GM12878 (cell line): ENCODE results near the gene ABCC1. TPM values are rescaled to one million over a fixed set of nuclear protein-coding genes. Genes with fewer than 3 reads are reported as not detected.

Experiments used
- ATAC-seq: fragments of 200-7000 bp; cut with Tn5 transposase; 3 replicates; pipeline ENCODE4 v1.9.1; 2020; ENCODE audit warnings: mild to moderate bottlenecking, moderate library complexity
- BruUV-seq: library from RNA; stranded (reverse); fragments of 400-500 nt; replicated peaks from 2 replicates; lab custom pipeline; 2021; lab: Mats Ljungman, UMichigan
- CTCF ChIA-PET: fragments of 300-600 bp; sonication (Branson Sonifier 250); formaldehyde crosslinking; extraction: SDS; loops from one replicate; lab custom pipeline; 2021; ENCODE audit warnings: inconsistent platforms; lab: Yijun Ruan, JAX
- POLR2A ChIA-PET: fragments of 350-600 bp; formaldehyde crosslinking; extraction: SDS; loops from one replicate; lab custom pipeline; 2021; ENCODE audit warnings: inconsistent platforms; lab: Charles Lee
- RAD21 ChIA-PET: fragments of 300-600 bp; sonication (Branson Sonifier 250); formaldehyde crosslinking; loops from one replicate; lab custom pipeline; 2023; ENCODE audit warnings: antibody characterized with exemption; ENCODE audit not compliant: unreplicated experiment; lab: Charles Lee
- SMC1A ChIA-PET: fragments of 300-600 bp; sonication (Branson Sonifier 250); formaldehyde crosslinking; loops from one replicate; lab custom pipeline; 2023; ENCODE audit not compliant: unreplicated experiment, uncharacterized antibody; lab: Charles Lee
- DNase-seq: peaks from one replicate; pipeline ENCODE4 v3.0.0-alpha.2; 2011; ENCODE audit warnings: low read depth, low spot score
- FAIRE-seq: peaks from 3 replicates; lab custom pipeline; 2011; peaks lifted over from hg19 to GRCh38; lab: Jason Lieb, UNC
- H2AFZ ChIP-seq: 2 replicates; pipeline ENCODE4 v1.6.0; 2011; ENCODE audit warnings: low read depth, low read length, control low read depth; ENCODE audit not compliant: control insufficient read depth
- H3K27ac ChIP-seq: 2 replicates; pipeline ENCODE4 v1.5.1; 2011; ENCODE audit warnings: control low read depth; ENCODE audit not compliant: control insufficient read depth, insufficient read depth
- H3K27me3 ChIP-seq, 2 experiments: replicated peaks in 1 of 2; 2 replicates each; pipeline versions ENCODE4 v1.6.0 to v1.6.1; 2011; ENCODE audit warnings: low read length in 1 of 2; ENCODE audit not compliant: control insufficient read depth in 2 of 2, insufficient read depth in 2 of 2
- H3K36me3 ChIP-seq, 2 experiments: 2 replicates each; pipeline ENCODE4 v1.5.1; 2011; ENCODE audit warnings: low read length in 1 of 2; ENCODE audit not compliant: control insufficient read depth in 2 of 2, insufficient read depth in 2 of 2
- H3K4me1 ChIP-seq: 2 replicates; pipeline ENCODE4 v1.6.1; 2011; ENCODE audit warnings: mild to moderate bottlenecking, low read length, moderate library complexity, mixed read lengths; ENCODE audit not compliant: control insufficient read depth, insufficient read depth
- H3K4me2 ChIP-seq: 2 replicates; pipeline ENCODE4 v1.6.0; 2011; ENCODE audit warnings: control low read depth; ENCODE audit not compliant: control insufficient read depth, insufficient read depth
- H3K4me3 ChIP-seq: fragments of 200-600 bp; sonication (generic); 2 replicates; pipeline ENCODE4 v1.5.1; 2016
- H3K79me2 ChIP-seq: 2 replicates; pipeline ENCODE4 v1.6.0; 2011; ENCODE audit warnings: low read length; ENCODE audit not compliant: control insufficient read depth, insufficient read depth
- H3K9ac ChIP-seq: 2 replicates; pipeline ENCODE4 v1.8.0; 2011; ENCODE audit warnings: low read length, control low read depth, mixed read lengths; ENCODE audit not compliant: control insufficient read depth, insufficient read depth
- H3K9me3 ChIP-seq: replicated peaks from 3 replicates; pipeline ENCODE4 v1.5.1; 2011; ENCODE audit warnings: mild to moderate bottlenecking, low read length; ENCODE audit not compliant: control insufficient read depth, insufficient read depth
- H4K20me1 ChIP-seq: 2 replicates; pipeline ENCODE4 v1.6.0; 2011; ENCODE audit not compliant: control insufficient read depth, insufficient read depth
- CUX1 ChIP-seq: IDR thresholded peaks from 2 replicates; pipeline ENCODE4 v1.6.1; 2012; ENCODE audit warnings: improper control_type of control experiment, low read depth, low read length; ENCODE audit not compliant: insufficient replicate concordance
- GATAD2B ChIP-seq: fragments of 450-650 bp; conservative IDR thresholded peaks from 2 replicates; pipeline ENCODE4 v1.6.1; 2017; ENCODE audit warnings: low read depth, mild to moderate bottlenecking, moderate library complexity
- WGBS: methylation state at CpG from one replicate; pipeline ENCODE4 v1.1.6; 2016; ENCODE audit warnings: low lambda C conversion rate; ENCODE audit not compliant: insufficient replicate concordance, insufficient coverage; ENCODE audit errors: missing lambda C conversion rate; 5-methylcytosine and 5-hydroxymethylcytosine counted together
- in situ Hi-C: fragments of 300-500 bp; cut with MboI; formaldehyde crosslinking; loops from 9 replicates; pipeline ENCODE4 v1.14.3; 2018; ENCODE audit warnings: mixed read lengths
- intact Hi-C: fragments of 100-400 bp; cut with micrococcal nuclease; formaldehyde crosslinking; loops from one replicate; pipeline ENCODE4 v1.14.2; 2022; ENCODE audit not compliant: unreplicated experiment
- polyA plus RNA-seq, 11 experiments: library from polyadenylated mRNA; depleted of rRNA in 4 of 11; unstranded in 6 of 11; stranded (reverse) in 5 of 11; fragments of >200 nt; fragmentation: Nextera tagmentation in 4 of 11; fragmentation: Illumina TruSeq in 1 of 11; extraction: Ambion mirVana in 4 of 11; extraction: Trizol in 1 of 11; gene quantifications; 1 replicate in 1 of 11; 2 replicates in 10 of 11; pipeline versions ENCODE4 v1.2.1 to v1.2.3, GENCODE V29; 2011 to 2016; ENCODE audit warnings: inconsistent platforms in 2 of 11, missing spikeins in 2 of 11, low read depth in 1 of 11
- total RNA-seq, 4 experiments: library from RNA; depleted of rRNA in 3 of 4; stranded (reverse); fragments of >200 nt in 3 of 4; fragmentation: Illumina TruSeq in 1 of 4; extraction: Trizol in 1 of 4; gene quantifications; 2 replicates each; pipeline versions ENCODE4 v1.2.1 to v1.2.3, GENCODE V29; 2013 to 2021

Gene ABCC1
- total and polyA plus RNA-seq, 10 of the 15 experiments (the other 5 are each of a cell fraction or from before 2014, with no cell fraction given), result 3.2 to 44.6 (median 14.5) TPM

GRCh38 chr16:16136588-16136987 is 187.2 kb downstream of the ABCC1 start:
- ChIA-PET CTCF (no interaction called here), RAD21 (no interaction called here), SMC1A (interaction anchor here (1.7 kb wide), 1 partner anchor 9 kb away, joined by 8 read pairs; no protein-coding TSS in a partner anchor), POLR2A (no interaction called here)
- no peak overlapping the region for H3K9ac ChIP-seq
- H4K20me1 ChIP-seq, result no peaks in the 10 kb centered on the region
- no TSS peak for BruUV-seq
- no peaks in the 10 kb centered on the region for H3K79me2 ChIP-seq
- ATAC-seq (no peak), DNase-seq (no peak), FAIRE-seq (no peak)
- 0 out of 2 replicates have a peak, but pooled peaks cover 2% of the 10 kb centered on the region for H3K4me1 ChIP-seq
- no peaks in the 10 kb centered on the region for H3K9me3 ChIP-seq
- in situ Hi-C loops, result no loop called here
- no peak overlapping the region for H3K4me3 ChIP-seq
- intact Hi-C loops, result no loop called here
- H3K27ac ChIP-seq, result no peak overlapping the region
- H2AFZ ChIP-seq, result no peak overlapping the region
- peaks cover 28 to 63% of the 10 kb centered on the region in 2 experiments for H3K36me3 ChIP-seq
- TF ChIP-seq CUX1 (no peak), GATAD2B (no peak)
- TF ChIP-seq, all 136 proteins: peak for 0
- Histone ChIP-seq H3K4me2 (no peak overlapping the region), H3K27me3 (no peaks in the 10 kb centered on the region)
- WGBS, result 100% methylated on average over 6 of the region's 6 CpGs
